Stomach (tissue), 4 donors: ENCODE measurements around the gene POTEG.
"Not testable (repeated sequence)": the region's sequence is repeated elsewhere in the genome, so short reads cannot be mapped to it uniquely, and the experiment has no call there.

ENCODE experiments used
- CTCF ChIP-seq, 7 experiments: fragments of 450-650 bp in 4 of 7; fragments of 200-600 bp in 3 of 7; sonication (generic) in 3 of 7; IDR thresholded peaks; one replicate each; pipeline ENCODE4 v1.5.1; 2016 to 2019; ENCODE audit warnings: antibody characterized with exemption in 7 of 7, control low read depth in 2 of 7, mild to moderate bottlenecking in 1 of 7
- EP300 ChIP-seq: sonication (generic); formaldehyde crosslinking; IDR thresholded peaks from one replicate; pipeline ENCODE4 v1.6.1; 2017; ENCODE audit warnings: antibody characterized with exemption
- POLR2A ChIP-seq, 4 donors: fragments of 450-650 bp; IDR thresholded peaks; one replicate each; pipeline ENCODE4 v1.6.1; 2016; ENCODE audit warnings: antibody characterized with exemption in 4 of 4, control low read depth in 2 of 4, mild to moderate bottlenecking in 1 of 4, moderate library complexity in 1 of 4
- POLR2AphosphoS5 ChIP-seq, 3 donors: sonication (generic); formaldehyde crosslinking; IDR thresholded peaks; one replicate each; pipeline ENCODE4 v1.6.1; 2016; ENCODE audit warnings: antibody characterized with exemption in 3 of 3

DNA sequence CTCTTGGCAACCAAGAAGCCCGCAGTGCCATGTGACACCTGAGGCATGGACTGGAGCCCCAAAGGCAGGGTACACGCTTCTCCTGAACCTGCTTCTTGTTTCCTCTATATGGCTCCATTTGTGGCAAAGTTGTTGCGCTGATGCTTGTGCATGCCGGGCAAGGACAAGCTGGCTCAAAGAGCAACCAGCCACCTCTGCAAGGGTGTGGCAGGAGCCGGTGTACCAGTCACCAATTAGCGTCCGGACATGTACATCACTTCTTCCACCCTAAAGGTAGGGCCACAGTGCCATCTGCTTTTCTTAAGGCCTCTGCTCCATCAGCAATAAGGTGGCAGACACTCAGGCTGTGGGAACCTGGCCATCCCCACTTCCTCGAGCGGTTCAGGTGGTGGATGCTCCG is 43.9 kb downstream of the POTEG start:
- not testable (repeated sequence) for TF ChIP-seq POLR2A (IDR thresholded peaks at IDR 0.05); EP300; CTCF (IDR thresholded peaks at IDR 0.05); POLR2AphosphoS5 (IDR thresholded peaks at IDR 0.05)
